ENCODE measurements around the gene PCED1B.
"Not testable (repeated sequence)": the region's sequence is repeated elsewhere in the genome, so short reads cannot be mapped to it uniquely, and the experiment has no call there.

Gene PCED1B

GRCh38 chr12:47267571-47267970 is 188.2 kb downstream of the PCED1B start:
- Mint-ChIP-seq H3K9me3 (no peaks in the 10 kb centered on the region), H3K27ac (no peak overlapping the region), H3K27me3 (no peaks in the 10 kb centered on the region), H3K4me1 (peaks cover 51% of the 10 kb centered on the region), H3K36me3 (no peaks in the 10 kb centered on the region), H3K4me3 (no peak overlapping the region)
- no peak for DNase-seq (ENCODE audit: low spot score in 2 of 2)
- ATAC-seq (ENCODE audit: low read depth): no peak

GRCh38 chr12:47268501-47269454 is 189.4 kb downstream of the PCED1B start:
- DNase-seq (ENCODE audit: low spot score in 2 of 2) (peak in 1 of 2 donors; percentile 14), ATAC-seq (ENCODE audit: low read depth) (peak; percentile 89)
- H3K27me3 Mint-ChIP-seq: no peaks in the 10 kb centered on the region
- peak overlapping the region; percentile 85 for H3K27ac Mint-ChIP-seq
- H3K4me3 Mint-ChIP-seq: peak overlapping the region; percentile 76
- peaks cover 59% of the 10 kb centered on the region for H3K4me1 Mint-ChIP-seq
- no peaks in the 10 kb centered on the region for H3K36me3 Mint-ChIP-seq
- no peaks in the 10 kb centered on the region for H3K9me3 Mint-ChIP-seq

GRCh38 chr12:47269916-47270315 is 190.5 kb downstream of the PCED1B start:
- Mint-ChIP-seq H3K36me3 (no peaks in the 10 kb centered on the region), H3K9me3 (no peaks in the 10 kb centered on the region), H3K4me3 (peak overlapping the region; percentile 55), H3K27ac (peak overlapping the region; percentile 85), H3K27me3 (no peaks in the 10 kb centered on the region), H3K4me1 (peaks cover 57% of the 10 kb centered on the region)
- ATAC-seq (ENCODE audit: low read depth): peak; percentile 20
- no peak for DNase-seq (ENCODE audit: low spot score in 2 of 2)

GRCh38 chr12:47270782-47271664 is 191.6 kb downstream of the PCED1B start:
- H3K4me3 Mint-ChIP-seq: no peak overlapping the region
- ATAC-seq (ENCODE audit: low read depth) (no peak), DNase-seq (ENCODE audit: low spot score in 2 of 2) (no peak)
- H3K27ac Mint-ChIP-seq: peak overlapping the region; percentile 85
- no peaks in the 10 kb centered on the region for H3K36me3 Mint-ChIP-seq
- no peaks in the 10 kb centered on the region for H3K27me3 Mint-ChIP-seq
- H3K4me1 Mint-ChIP-seq: peaks cover 59% of the 10 kb centered on the region
- no peaks in the 10 kb centered on the region for H3K9me3 Mint-ChIP-seq

GRCh38 chr12:47271800-47272239 is 192.4 kb downstream of the PCED1B start:
- Mint-ChIP-seq H3K4me3 (no peak overlapping the region), H3K27ac (peak overlapping the region; percentile 54), H3K27me3 (no peaks in the 10 kb centered on the region), H3K4me1 (peaks cover 63% of the 10 kb centered on the region), H3K36me3 (no peaks in the 10 kb centered on the region), H3K9me3 (no peaks in the 10 kb centered on the region)
- DNase-seq (ENCODE audit: low spot score in 2 of 2) (no peak), ATAC-seq (ENCODE audit: low read depth) (no peak)

GRCh38 chr12:47272412-47273190 is 193.2 kb downstream of the PCED1B start:
- Mint-ChIP-seq H3K27ac (peak overlapping the region; percentile 54), H3K4me3 (no peak overlapping the region), H3K9me3 (no peaks in the 10 kb centered on the region), H3K27me3 (no peaks in the 10 kb centered on the region), H3K4me1 (peaks cover 66% of the 10 kb centered on the region), H3K36me3 (no peaks in the 10 kb centered on the region)
- DNase-seq (ENCODE audit: low spot score in 2 of 2) (no peak), ATAC-seq (ENCODE audit: low read depth) (no peak)

GRCh38 chr12:47273191-47273626 is 193.8 kb downstream of the PCED1B start:
- ATAC-seq (ENCODE audit: low read depth) (no peak), DNase-seq (ENCODE audit: low spot score in 2 of 2) (no peak)
- Mint-ChIP-seq H3K27me3 (no peaks in the 10 kb centered on the region), H3K9me3 (no peaks in the 10 kb centered on the region), H3K36me3 (no peaks in the 10 kb centered on the region), H3K27ac (peak overlapping the region; percentile 54), H3K4me1 (peaks cover 63% of the 10 kb centered on the region), H3K4me3 (no peak overlapping the region)

GRCh38 chr12:47274760-47275159 is 195.3 kb downstream of the PCED1B start:
- ATAC-seq (ENCODE audit: low read depth) (peak; percentile 49), DNase-seq (ENCODE audit: low spot score in 2 of 2) (no peak)
- peak overlapping the region; percentile 13 for H3K4me3 Mint-ChIP-seq
- peaks cover 50% of the 10 kb centered on the region for H3K4me1 Mint-ChIP-seq
- no peaks in the 10 kb centered on the region for H3K36me3 Mint-ChIP-seq
- H3K27me3 Mint-ChIP-seq: no peaks in the 10 kb centered on the region
- H3K9me3 Mint-ChIP-seq: no peaks in the 10 kb centered on the region
- H3K27ac Mint-ChIP-seq: peak overlapping the region; percentile 72

GRCh38 chr12:47276253-47276620 is 196.8 kb downstream of the PCED1B start:
- H3K36me3 Mint-ChIP-seq: no peaks in the 10 kb centered on the region

GRCh38 chr12:47276621-47277309 is 197.3 kb downstream of the PCED1B start:
- Mint-ChIP-seq H3K9me3 (no peaks in the 10 kb centered on the region), H3K27ac (peak overlapping the region; percentile 72), H3K4me3 (peak overlapping the region; percentile 24), H3K27me3 (no peaks in the 10 kb centered on the region), H3K36me3 (no peaks in the 10 kb centered on the region), H3K4me1 (peaks cover 41% of the 10 kb centered on the region)
- peak in 1 of 2 donors; percentile 26 for DNase-seq (ENCODE audit: low spot score in 2 of 2)
- peak; percentile 93 for ATAC-seq (ENCODE audit: low read depth)

More at GRCh38 chr12:47276253-47276620, 196.8 kb downstream of the PCED1B start:
- Mint-ChIP-seq H3K4me3 (no peak overlapping the region), H3K27me3 (no peaks in the 10 kb centered on the region), H3K27ac (peak overlapping the region; percentile 72), H3K4me1 (peaks cover 42% of the 10 kb centered on the region), H3K9me3 (no peaks in the 10 kb centered on the region)
- no peak for ATAC-seq (ENCODE audit: low read depth)
- DNase-seq (ENCODE audit: low spot score in 2 of 2): no peak

- ATAC-seq (ENCODE audit: low read depth): no peak
- Mint-ChIP-seq H3K9me3 (no peaks in the 10 kb centered on the region), H3K27ac (peak overlapping the region; percentile 63), H3K4me1 (peaks cover 33% of the 10 kb centered on the region), H3K27me3 (no peaks in the 10 kb centered on the region), H3K36me3 (no peaks in the 10 kb centered on the region), H3K4me3 (no peak overlapping the region)
- no peak for DNase-seq (ENCODE audit: low spot score in 2 of 2)
Observed at GRCh38 chr12:47277972-47278448, 198.6 kb downstream of the PCED1B start.

- not testable (repeated sequence) for H3K27ac Mint-ChIP-seq; H3K27me3 Mint-ChIP-seq; H3K9me3 Mint-ChIP-seq; DNase-seq (ENCODE audit: low spot score in 2 of 2); ATAC-seq (ENCODE audit: low read depth); H3K36me3 Mint-ChIP-seq; H3K4me3 Mint-ChIP-seq
- peaks cover 25% of the 10 kb centered on the region for H3K4me1 Mint-ChIP-seq
Observed at GRCh38 chr12:47279758-47280157, 200.3 kb downstream of the PCED1B start.
